GM18511 (cell line): Measurements from ENCODE around the gene ACYP2.
"Not testable (repeated sequence)": the region's sequence is repeated elsewhere in the genome, so short reads cannot be mapped to it uniquely, and the experiment has no call there.

ENCODE experiments used
- ATAC-seq: cut with Tn5 transposase; IDR thresholded peaks from one replicate; pipeline ENCODE4 v1.9.1; 2021; ENCODE audit warnings: mild to moderate bottlenecking, moderate library complexity; ENCODE audit not compliant: unreplicated experiment

ACYP2 gene

GRCh38 chr2:54097124-54097523, 18.3 kb upstream of the ACYP2 start:
- ATAC-seq, result no peak

DNA sequence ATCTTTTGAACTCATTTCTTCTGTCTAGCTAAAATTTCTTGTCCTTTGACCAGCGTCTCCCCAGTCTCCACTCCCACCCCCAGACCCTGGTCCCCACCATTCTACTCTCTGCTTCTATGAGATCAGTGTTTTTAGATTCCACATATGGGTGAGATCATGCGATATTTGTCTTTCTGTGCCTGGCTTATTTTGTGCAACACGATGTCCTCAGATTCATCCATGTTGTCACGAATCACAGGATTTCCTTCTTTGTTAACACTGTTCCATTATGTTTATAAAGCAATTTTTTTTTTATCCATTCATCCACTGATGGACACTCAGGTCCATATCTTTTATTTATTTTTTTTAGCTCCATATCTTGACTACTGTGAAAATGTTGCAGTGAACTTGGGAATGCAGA, 16.0 kb upstream of the ACYP2 start:
- no peak for ATAC-seq

DNA sequence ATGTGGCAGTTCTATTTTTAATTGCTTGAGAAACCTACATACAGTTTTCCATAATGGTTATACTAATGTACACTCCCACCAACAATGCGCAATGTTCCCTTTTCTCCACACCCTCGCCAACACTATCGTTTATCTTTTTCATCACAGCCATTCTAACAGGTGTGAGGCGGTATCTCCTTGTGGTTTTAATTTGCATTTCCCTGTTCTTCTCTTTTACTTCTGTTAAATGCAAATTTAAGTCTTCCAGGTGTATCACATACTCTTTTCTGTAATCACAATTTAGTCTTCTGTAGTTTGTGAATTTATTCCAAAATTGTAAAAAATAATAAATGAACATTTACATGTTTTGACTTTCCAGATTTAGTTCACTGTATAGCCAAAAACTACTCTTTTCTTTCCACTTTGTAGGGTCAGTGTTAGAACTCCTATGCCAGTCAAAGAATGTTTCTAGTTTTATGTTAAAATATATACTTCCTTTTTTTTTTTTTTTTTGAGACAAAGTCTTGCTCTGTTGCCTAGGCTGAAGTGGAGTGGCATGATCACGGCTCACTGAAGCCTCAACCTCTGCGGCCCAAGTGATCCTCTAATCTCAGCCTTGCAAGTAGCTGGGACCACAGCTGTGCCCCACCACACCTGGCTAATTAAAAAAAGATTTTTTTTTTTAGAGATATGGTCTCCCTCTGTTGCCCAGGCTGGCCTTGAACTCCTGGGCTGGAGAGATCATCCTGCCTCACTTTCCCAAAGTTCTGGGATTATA, 15.4 kb upstream of the ACYP2 start:
- ATAC-seq, result peak; percentile 84

GRCh38 chr2:54100772-54101171, 14.6 kb upstream of the ACYP2 start:
- ATAC-seq, result no peak

DNA sequence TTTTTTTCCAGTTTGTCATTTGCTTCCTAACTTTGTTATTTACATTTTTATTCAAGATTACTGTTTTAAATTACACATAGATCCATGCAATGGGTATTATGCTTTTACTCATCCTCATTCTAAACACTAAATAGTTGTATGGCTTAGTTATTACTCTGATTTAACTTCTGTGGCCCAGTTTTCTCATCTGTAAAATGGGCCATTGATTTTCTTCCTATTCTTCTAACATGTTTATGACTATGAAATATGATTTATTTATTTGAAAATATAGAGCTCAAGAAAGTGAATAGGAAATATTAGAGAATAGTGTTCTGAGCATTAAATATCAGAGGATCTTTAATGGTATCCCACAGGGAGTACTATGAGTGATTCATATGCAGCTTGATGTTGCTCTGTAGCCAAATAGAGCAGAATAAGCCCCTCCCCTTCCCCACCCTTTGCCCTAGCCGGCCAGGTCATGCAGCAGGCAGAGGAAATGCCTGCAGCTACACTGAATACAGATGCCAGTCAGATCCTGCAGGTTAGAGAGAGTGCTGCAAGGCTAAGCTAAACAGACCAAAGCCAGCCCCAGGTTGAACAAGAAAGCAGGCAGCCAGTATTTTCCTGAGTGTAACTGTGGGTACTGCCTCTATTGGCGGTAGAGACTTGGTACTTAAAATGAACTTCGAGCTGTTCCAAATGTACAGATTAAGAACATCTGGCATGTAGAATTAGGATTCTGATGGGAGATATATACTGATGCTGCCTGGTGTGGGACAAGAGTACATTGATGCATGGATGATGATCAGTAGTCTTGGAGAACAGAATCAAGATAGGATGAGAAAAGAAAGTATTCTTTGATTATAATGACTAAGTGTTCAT, 11.7 kb upstream of the ACYP2 start:
- ATAC-seq, result peak; percentile 65

DNA sequence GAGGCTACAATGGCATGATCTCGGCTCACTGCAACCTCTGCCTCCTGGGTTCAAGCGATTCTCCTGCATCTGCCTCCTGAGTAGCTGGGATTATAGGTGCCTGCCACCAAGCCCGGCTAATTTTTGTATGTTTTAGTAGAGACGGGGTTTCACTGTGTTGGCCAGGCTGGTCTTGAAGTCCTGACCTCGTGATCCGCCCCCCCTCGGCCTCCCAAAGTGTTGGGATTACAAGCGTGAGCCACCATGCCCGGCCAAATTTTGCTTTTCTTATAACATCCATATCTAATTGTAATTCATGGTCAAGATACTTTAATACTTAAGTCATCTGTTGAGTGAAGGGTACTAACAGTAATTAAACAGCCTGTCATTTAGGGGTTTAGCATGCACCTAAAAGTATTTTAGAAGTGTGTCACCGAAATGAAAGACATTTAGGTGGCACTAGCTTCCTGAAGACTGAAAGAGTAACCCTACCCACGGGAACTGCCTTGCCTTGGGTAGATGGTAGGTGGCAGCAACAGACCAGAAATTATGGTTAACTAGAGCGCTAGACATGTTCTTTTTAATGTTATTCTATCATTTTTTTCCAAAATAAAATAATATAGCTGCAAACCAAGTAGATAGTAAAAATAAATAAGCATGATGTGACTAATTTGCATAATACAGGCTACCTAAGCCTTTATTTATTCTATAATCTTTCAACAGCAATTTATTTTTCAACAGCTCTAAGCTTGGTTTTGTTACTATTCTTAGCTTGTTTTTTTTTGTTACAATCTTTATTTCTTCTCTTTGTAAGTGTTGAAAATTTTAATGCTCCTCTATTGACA, 8.6 kb upstream of the ACYP2 start:
- ATAC-seq, result peak; percentile 69

- ATAC-seq, result no peak
These were observed 8.0 kb upstream of the ACYP2 start for GRCh38 chr2:54107455-54107764.

GRCh38 chr2:54107903-54108615, 7.4 kb upstream of the ACYP2 start:
- ATAC-seq, result no peak

GRCh38 chr2:54109848-54110247, 5.6 kb upstream of the ACYP2 start:
- ATAC-seq, result no peak

DNA sequence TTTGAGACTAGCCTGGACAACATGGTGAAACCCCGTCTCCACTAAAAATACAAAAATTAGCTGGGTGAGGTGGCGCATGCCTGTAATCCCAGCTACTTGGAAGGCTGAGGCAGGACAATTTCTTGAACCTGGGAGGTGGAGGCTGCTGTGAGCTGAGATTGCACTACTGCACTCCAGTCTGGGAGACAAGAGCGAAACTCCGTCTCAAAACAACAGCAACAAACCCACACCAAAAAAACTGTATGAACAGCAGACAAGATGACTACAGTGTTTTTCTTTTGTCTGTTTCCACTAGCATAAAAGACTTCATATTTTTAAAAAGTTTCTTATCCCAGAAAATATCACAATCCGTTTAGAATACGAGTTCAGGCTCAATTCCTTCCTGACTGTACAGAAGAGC, 936 bp upstream of the ACYP2 start:
- ATAC-seq, result not testable (repeated sequence)

GRCh38 chr2:54114936-54115283, 505 bp upstream of the ACYP2 start:
- no peak for ATAC-seq

DNA sequence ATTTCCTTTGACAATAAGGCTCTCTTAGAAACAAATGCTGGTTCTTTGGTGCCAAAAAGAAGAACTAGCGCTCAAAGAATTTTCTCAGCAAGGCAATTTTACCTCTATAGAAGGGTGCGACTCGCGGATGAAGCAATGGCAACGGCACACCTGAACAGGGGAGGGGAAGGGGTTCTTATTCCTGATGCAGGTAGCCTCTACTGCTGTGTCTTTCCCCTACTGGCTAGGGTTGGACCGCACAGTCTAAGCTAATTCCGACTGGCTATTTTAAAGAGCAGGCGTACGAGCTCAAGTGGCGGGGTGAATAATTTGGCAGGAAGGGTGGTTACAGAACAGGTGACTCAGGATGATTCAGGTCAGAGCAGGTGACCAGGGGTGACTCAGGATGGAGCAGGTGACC, 1.2 kb downstream of the ACYP2 start:
- ATAC-seq, result not testable (repeated sequence)

- ATAC-seq, result no peak
These were observed 5.5 kb downstream of the ACYP2 start for GRCh38 chr2:54120950-54121349.

DNA sequence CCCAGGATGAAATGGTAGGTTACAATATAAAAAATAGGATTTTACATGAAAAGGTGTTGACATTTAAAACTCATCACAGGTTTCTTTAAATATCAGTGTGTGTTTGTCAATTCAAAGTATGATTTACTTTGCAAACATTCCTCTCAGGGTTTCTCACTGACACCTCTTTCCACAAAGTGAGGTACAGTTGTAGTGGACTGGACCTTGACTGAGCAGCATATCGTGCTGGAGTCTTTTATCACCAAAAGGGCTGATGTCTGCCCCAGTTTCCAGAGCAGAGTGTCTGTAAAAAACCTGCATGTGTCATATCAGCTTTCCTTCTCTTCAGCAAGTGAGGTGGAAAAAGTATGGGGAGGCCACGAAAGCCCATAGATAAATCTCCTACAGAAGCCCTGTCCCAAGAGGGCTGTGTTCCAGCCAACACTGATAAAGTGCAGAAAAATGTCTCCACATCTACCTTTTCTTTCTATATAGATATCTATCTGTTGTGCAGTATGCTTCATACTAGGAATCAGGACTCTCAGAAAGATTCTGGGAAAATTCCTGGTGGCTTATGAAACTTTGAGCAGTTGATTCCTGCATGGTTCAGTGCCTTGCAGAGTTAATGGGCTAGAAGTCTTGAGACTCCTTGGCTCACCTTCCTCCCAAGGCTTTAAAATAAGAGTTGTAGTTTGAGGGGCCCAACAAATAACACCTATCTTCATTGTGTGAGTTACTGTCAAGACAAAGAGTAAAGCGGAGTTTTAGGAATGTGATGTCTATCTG, 6.9 kb downstream of the ACYP2 start:
- no peak for ATAC-seq

DNA sequence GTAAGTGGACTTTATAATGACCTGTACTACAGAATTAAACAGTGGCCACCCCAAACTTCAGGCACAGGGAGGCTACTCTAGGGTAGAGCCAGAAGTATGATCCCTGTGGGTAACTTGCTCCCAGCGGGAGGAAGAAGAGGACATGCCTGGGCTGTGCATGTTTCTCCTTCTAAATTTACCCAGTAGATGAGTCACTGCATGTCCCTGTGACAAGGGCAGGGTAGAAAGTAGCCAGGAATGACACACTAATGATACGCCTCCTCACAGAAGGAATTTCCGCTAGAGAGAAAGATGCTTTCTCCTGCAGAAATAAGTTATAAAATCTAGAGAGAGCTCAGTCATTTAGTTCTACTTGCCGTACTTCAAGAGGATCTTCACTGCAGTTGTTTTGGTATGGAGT, 7.5 kb downstream of the ACYP2 start:
- ATAC-seq, result no peak

DNA sequence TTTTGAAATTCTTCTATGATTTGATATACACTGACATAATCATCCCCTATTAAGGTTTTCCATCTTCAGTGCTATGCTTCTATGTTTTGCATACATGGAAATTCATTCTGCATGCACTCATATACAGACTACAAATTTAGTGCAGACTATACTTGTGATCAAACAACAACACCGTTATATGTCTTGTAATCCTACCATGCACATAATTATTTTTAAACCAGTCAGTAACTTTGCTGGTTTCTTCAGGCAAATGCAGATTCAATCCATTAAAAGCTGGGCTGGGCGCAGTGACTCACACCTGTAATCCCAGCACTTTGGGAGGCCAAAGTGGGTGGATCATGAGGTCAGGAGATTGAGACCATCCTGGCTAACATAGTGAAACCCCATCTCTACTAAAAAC, 11.8 kb downstream of the ACYP2 start:
- ATAC-seq, result not testable (repeated sequence)

GRCh38 chr2:54133056-54133455, 17.6 kb downstream of the ACYP2 start:
- no peak for ATAC-seq

DNA sequence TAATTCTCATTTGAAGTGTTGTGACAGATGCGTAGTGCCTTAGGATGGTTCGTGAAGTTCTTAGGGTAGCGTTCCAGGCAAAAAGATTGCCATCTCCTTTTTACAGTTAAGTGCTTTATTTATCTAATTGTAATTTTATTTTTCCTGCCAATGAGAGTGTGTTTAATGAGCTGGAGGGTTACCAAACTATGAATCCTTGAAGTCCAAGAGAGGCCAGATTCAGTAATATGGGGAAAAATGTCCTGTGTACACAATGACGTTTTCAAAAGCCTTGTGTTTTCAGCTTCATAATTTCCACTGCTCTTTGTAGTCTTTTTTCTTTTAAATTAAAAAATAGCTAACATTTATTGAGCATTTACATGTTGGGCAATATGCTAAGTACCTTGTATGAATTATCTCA, 23.8 kb downstream of the ACYP2 start:
- no peak for ATAC-seq

GRCh38 chr2:54143780-54144179, 28.4 kb downstream of the ACYP2 start:
- ATAC-seq, result no peak

GRCh38 chr2:54148391-54148790, 33.0 kb downstream of the ACYP2 start:
- ATAC-seq, result no peak
